Lower lobe of right lung (tissue), 2 donors: ENCODE data around the gene CNPPD1. TPM values are rescaled to one million over a fixed set of nuclear protein-coding genes. Genes with fewer than 3 reads are reported as not detected.

Experiments
- ATAC-seq, 2 donors: fragments of 200-7000 bp; cut with Tn5 transposase; one replicate each; pipeline ENCODE4 v1.9.1; 2020 to 2022; ENCODE audit warnings: mild to moderate bottlenecking in 2 of 2, moderate library complexity in 2 of 2
- DNase-seq: peaks from one replicate; pipeline ENCODE4 v3.0.0-alpha.2; 2020
- H3K27ac ChIP-seq: fragments of 200-600 bp; one replicate; pipeline ENCODE4 v1.8.0; 2022
- H3K27me3 ChIP-seq: fragments of 200-600 bp; one replicate; pipeline ENCODE4 v1.8.0; 2022; ENCODE audit warnings: low read depth
- H3K36me3 ChIP-seq: fragments of 200-600 bp; one replicate; pipeline ENCODE4 v1.8.0; 2022; ENCODE audit warnings: mild to moderate bottlenecking
- H3K4me1 ChIP-seq: fragments of 200-600 bp; one replicate; pipeline ENCODE4 v1.8.0; 2022
- H3K4me3 ChIP-seq: fragments of 200-600 bp; one replicate; pipeline ENCODE4 v1.8.0; 2022; ENCODE audit warnings: mild to moderate bottlenecking
- H3K9me3 ChIP-seq: fragments of 200-600 bp; one replicate; pipeline ENCODE4 v1.8.0; 2022
- CTCF ChIP-seq: fragments of 200-600 bp; IDR thresholded peaks from one replicate; pipeline ENCODE4 v1.8.0; 2022; ENCODE audit warnings: antibody characterized with exemption, mild to moderate bottlenecking
- intact Hi-C: fragments of 100-400 bp; cut with DNase I; formaldehyde crosslinking; loops from one replicate; pipeline ENCODE4 v1.11.0; 2022
- total RNA-seq: library from RNA; stranded (reverse); fragmentation: NEBNext Ultra II Directional; extraction: Animal tissue kit (Norgen Biotek cat#: 25700); gene quantifications from one replicate; pipeline ENCODE4 v1.2.1, GENCODE V29; 2021
- donor health status: DM: no; HTN: yes; CAD: no; lungs with severe emphysema.

CNPPD1 gene
- total RNA-seq, 1 donor from 2014 or later, result 67.7 TPM

- peaks cover 6% of the 10 kb centered on the region for H3K36me3 ChIP-seq
- H3K27ac ChIP-seq, result no peak overlapping the region
- H3K4me3 ChIP-seq, result no peak overlapping the region
- no peaks in the 10 kb centered on the region for H3K9me3 ChIP-seq
- no peaks in the 10 kb centered on the region for H3K27me3 ChIP-seq
- DNase-seq (no peak), ATAC-seq (no peak)
- intact Hi-C loops, result no loop called here
- H3K4me1 ChIP-seq, result peaks cover 8% of the 10 kb centered on the region
- no peak for TF ChIP-seq CTCF
Observed at GRCh38 chr2:219133976-219134375, 42.7 kb downstream of the CNPPD1 start.

DNA sequence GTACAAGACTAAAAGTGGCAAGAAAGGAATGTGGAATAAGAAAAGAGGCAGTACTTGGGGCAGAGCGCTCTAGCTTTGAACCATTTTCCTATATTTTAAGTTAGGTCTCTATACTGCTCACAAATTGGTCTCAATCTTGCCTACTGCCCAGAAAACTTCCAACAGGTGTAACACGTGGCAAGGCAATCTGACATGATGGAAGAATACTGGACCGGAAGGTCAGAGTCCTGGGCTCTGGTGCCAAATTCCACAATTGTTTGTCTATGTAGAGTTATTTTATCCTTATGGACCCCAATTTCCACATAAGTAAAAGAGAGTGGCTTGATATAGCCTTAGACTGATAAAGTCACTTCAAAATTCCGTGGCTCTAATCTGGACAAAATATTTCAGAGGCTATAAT is 45.0 kb downstream of the CNPPD1 start:
- Histone ChIP-seq H3K27me3 (no peaks in the 10 kb centered on the region), H3K9me3 (no peaks in the 10 kb centered on the region), H3K27ac (no peak overlapping the region), H3K36me3 (no peaks in the 10 kb centered on the region), H3K4me1 (peaks cover 18% of the 10 kb centered on the region), H3K4me3 (no peak overlapping the region)
- TF ChIP-seq CTCF, result no peak
- intact Hi-C loops, result no loop called here
- DNase-seq, result no peak
- ATAC-seq, result no peak

DNA sequence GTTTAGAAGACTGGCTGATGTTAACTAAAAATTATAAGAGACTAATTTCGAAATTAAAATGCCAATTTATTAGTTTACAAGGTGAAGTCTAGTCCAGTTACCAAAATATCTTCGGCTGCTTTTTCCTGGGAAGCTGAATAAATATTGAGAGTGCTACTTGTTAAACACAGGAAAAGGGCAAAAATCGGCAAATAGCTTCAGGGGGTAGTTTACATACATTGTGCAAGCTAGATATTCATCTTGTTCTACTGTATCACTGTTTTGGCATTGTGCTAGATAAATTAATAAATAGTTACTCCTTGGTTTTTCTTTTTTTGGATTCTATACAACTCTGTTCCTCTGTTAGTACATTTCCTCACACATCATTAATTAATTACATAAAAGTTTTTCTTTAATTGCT is 45.4 kb downstream of the CNPPD1 start:
- Histone ChIP-seq H3K27me3 (no peaks in the 10 kb centered on the region), H3K9me3 (no peaks in the 10 kb centered on the region), H3K4me3 (no peak overlapping the region), H3K36me3 (no peaks in the 10 kb centered on the region), H3K4me1 (peaks cover 20% of the 10 kb centered on the region), H3K27ac (no peak overlapping the region)
- no peak for DNase-seq
- no peak for TF ChIP-seq CTCF
- no peak for ATAC-seq
- intact Hi-C loops, result no loop called here

GRCh38 chr2:219129589-219129988 is 47.1 kb downstream of the CNPPD1 start:
- no peak for DNase-seq

GRCh38 chr2:219128396-219128795 is 48.3 kb downstream of the CNPPD1 start:
- no peak overlapping the region for H3K27ac ChIP-seq
- intact Hi-C loops, result no loop called here

More at GRCh38 chr2:219129589-219129988, 47.1 kb downstream of the CNPPD1 start:
- ATAC-seq, result no peak
- no peak overlapping the region for H3K27ac ChIP-seq
- intact Hi-C loops, result no loop called here
- H3K27me3 ChIP-seq, result no peaks in the 10 kb centered on the region
- no peak for TF ChIP-seq CTCF
- no peaks in the 10 kb centered on the region for H3K9me3 ChIP-seq
- H3K4me3 ChIP-seq, result no peak overlapping the region
- H3K36me3 ChIP-seq, result no peaks in the 10 kb centered on the region
- peaks cover 32% of the 10 kb centered on the region for H3K4me1 ChIP-seq

More at GRCh38 chr2:219128396-219128795, 48.3 kb downstream of the CNPPD1 start:
- H3K4me3 ChIP-seq, result no peak overlapping the region
- H3K27me3 ChIP-seq, result no peaks in the 10 kb centered on the region
- H3K9me3 ChIP-seq, result no peaks in the 10 kb centered on the region
- no peak for TF ChIP-seq CTCF
- DNase-seq (no peak), ATAC-seq (no peak)
- peaks cover 43% of the 10 kb centered on the region for H3K4me1 ChIP-seq
- no peaks in the 10 kb centered on the region for H3K36me3 ChIP-seq
